NCI-H1436 (cell line): ENCODE measurements around the gene TMEM38B.

Experiments
- DNase-seq: peaks from one replicate; lab custom pipeline; 2025; lab: John Stamatoyannopoulos, UW

Gene TMEM38B, protein sequence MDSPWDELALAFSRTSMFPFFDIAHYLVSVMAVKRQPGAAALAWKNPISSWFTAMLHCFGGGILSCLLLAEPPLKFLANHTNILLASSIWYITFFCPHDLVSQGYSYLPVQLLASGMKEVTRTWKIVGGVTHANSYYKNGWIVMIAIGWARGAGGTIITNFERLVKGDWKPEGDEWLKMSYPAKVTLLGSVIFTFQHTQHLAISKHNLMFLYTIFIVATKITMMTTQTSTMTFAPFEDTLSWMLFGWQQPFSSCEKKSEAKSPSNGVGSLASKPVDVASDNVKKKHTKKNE

DNA sequence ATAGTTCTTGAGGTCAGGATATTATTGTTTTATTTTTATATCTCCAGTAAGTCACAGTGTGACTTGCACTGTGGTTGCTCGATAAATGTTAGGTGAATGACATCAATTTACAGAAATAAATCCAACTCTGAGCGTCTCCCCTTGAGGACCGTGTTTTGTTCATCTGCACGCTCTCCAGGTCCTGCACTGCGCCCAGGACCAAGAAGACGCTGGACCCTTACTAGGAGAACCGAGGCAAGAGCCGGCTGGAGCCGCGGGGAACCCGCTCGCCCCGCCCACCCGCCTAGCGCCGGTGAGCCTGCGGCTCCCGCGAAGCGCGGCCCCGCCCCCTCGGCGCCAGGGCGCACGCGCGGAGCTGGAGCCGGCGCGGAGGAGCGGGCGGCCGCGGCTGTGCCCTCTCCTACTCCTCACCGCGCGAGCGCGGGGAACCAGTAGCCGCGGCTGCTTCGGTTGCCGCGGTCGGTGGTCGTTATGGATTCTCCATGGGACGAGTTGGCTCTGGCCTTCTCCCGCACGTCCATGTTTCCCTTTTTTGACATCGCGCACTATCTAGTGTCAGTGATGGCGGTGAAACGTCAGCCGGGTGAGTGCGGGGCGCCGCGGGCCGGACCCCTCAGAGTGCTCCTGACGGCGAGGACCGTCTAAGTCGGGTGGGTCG is at the start of gene TMEM38B:
Gene TMEM38B, plus strand, starts transcription at position 352 of the 658 bp plus-strand sequence. Its CDS starts 120 bp downstream, at position 472.
- DNase-seq = peak; percentile 51

DNA sequence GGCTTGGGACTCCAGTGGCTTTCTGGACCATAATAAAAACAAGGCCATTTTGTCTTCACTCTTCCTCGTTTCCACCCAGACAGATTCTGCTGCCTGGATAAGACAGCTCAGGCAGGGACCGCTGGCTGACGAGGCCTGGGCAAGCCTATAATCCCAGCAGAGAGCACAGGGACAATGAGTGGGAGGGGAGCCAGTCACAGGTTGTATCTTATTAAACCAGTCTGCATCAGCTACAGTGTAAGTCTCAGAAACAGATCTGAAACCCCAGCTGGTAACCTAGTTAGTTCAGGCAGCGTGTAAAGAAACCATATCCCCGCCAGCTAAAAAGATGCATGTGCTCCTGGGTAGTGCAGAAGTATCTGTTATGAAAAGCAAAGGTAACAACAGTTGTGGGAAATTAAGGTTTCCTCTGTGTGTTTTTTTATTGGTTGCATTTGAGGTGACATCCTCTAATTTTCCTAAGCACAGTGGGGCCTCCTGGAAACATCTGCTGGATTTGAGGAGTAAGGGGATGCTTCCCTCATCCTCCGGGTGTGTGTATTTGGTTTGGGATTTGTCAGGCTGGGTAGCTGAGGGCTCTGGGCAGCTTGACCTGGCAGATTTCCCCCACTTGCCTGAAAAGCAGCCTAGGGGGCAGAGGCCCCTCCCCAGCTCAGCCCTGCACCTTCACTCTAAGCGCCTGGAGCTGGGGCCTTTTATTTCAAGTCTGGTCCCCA is 47.3 kb upstream of the TMEM38B start:
- DNase-seq = no peak

DNA sequence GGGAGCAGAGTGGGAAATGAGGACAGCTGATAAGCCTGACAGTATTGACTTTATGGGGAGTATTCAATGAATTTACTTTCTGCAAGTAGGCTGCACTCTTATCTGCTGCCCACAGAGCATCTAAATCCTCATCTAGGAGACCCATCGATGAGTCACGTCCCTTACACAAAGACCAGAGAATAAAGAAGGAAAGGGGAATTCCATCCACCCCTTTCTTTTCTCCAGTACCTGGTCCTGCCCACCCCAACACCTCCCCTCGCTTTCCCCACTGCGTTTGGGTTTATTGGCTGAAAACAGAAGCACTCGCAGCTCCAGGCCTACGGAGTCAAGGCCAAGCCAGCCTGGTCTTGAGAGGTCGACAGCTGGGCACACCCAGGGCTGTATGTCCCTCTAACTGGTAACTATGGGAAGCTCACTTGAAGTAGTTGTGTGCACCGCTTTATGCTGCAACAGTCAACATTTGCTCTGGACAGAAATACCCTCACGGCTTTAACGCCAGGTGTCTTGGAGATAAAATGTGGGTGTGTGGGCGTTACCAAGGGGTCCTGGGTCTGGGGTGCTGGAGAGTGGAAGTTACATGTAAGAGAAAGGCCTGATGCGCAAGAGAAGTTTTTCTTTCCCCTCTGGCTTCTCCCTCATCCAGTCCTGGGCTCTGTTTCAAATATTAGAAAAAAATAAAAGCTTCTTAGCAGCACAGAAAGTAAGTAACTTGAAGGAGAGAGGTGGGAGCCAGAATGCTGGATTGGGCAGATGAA is 46.6 kb upstream of the TMEM38B start:
- peak; percentile 77 for DNase-seq

DNA sequence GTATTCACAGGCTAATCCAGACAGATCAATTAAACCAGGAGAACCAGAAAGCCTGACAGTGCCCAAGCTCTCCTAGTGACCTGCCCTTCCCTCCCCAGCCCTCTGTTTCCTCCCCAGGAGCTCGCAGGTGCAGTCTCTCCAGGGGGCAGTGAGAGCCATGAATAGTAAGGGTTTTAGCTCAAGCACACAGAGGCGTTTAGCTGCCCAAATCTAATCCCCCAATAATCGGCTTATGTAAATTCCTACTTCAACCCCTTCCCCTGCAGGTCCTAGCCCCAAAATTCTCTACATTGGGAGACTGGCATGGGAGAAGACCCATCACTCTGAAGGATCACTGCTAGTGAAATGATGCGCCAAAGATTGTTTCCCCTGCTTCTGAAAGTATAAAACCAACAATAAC is 42.5 kb upstream of the TMEM38B start:
- DNase-seq = no peak

DNA sequence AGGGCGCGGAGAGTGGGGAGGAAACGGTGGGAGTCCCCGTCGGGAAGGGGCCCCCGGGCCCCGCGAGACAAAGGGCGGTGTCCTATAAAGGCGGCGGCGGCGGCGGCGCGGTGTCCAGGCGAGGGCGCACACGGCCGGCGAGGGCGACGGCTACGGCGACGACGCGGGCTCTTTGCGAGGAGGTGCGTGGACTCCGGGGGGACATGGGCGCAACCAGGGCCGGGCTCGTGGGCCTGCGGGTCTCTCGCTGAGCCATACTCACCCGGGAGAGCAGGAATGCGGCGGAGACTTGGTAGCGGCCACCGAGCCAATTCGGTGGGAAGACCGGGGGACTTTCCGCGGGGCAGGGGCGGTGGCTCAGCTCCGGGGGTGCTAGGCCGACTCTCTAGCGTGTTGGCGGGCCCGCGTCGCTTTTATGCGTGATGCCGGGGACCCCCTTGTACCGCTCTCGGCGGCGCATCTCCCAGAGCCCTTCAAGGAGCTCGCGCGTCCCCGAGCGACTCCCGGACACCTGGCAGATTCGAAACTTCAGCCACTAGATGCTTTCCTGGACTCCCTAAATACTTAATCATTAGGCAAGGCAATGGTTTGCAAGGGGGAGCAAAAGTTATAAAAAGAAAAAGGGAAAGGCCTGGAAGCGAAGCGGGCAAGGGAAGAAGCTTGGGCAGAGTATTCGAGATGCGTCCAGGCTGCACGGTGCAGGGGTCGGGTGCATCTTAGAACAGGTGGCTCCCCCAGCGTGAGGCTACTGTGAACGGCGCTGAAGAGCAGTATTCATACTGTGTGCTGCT is 38.0 kb upstream of the TMEM38B start:
- peak; percentile 26 for DNase-seq

DNA sequence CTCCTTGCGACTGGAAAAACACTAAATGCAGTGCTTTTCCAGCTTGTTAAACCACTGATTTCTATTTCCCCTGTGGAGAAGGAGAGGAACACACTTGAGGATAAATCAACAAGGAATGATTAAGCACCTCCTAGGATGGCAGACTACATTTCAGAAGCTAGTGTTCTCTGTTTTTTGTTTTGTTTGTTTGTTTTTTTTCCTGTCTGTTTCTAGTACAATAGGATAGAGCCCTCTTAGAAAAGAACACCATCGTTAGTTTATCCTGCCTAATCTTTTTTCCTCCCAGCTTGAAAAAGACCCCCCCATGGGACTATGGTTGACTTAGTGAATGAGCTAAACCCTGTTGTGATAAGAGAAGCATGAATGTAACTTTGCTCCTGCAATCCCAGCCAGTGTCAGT is 36.0 kb upstream of the TMEM38B start:
- DNase-seq = no peak

DNA sequence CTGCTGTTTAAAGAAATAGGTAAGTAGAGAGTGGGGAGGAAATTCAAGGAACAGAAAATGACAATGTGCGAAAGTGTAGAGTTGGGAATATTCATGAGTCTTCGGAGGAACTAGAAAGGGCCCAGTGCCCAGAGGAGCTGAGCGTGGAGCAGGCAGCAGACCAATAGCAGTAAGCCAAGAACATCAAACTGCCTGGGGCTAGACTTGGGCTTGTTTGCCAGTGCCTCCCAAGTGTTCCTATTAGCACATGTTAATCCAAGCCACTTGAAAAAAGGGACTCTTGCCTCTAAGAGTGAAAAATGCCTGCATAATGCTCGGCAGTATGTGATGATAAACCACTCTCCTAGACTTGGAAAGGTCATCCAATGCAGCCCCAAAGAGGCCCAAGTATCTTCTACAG is 33.3 kb upstream of the TMEM38B start:
- DNase-seq = no peak

DNA sequence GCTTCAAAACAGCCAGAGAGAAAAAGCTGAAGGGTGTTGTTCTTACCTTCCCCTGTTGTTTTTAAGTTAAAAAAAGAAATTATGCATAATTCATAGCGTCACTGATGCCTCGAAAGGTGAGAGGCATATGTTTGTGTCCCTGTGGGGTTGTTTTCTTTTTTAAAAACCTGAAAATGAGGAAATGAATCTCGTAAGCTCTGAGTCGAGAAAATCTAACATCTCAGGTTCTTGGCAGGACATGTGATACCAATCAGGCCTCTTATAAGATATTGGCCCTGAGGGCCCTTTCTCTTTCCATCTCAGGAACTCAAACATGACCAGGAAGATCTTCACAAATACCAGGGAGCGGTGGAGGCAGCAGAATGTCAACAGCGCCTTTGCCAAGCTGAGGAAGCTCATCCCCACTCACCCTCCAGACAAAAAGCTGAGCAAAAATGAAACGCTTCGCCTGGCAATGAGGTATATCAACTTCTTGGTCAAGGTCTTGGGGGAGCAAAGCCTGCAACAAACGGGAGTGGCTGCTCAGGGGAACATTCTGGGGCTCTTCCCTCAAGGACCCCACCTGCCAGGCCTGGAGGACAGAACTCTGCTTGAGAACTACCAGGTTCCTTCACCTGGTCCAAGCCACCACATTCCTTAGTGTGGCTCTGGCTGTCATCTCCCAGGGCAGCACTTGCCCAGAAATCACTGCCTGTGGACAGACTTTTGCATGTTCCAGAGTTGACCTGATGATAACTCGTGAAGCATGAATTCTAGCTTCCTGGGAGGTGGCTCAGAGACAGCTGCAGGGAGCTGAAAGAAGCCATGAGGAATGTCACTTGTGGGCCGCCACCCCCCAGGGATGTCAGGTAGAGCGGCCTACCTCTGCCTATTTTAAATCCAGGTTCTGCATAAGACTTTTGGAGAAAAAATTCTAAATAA is 31.9 kb upstream of the TMEM38B start, which contains the start of gene TAL2:
Gene TAL2, plus strand, starts transcription at position 274 of the 921 bp plus-strand sequence. Its CDS starts 40 bp downstream, at position 314.
- no peak for DNase-seq

DNA sequence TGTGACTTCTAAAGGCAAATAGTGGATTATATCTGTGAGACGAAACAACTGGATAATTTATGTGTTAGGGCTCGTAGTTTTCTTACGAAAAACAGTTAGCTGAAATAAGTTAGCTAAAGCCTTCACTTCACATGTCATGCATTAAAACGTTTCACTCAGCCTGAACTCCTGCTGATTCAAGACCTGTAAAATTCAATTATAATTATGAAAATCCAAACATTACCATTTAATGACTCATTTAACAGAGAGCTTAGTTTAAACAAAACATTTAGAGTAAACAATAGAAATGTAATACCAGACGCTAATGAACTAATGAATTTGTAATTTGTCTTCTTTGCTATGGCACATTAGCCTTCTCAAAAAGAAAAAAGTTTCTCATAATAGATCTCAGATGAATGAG is 30.4 kb upstream of the TMEM38B start:
- DNase-seq = no peak

DNA sequence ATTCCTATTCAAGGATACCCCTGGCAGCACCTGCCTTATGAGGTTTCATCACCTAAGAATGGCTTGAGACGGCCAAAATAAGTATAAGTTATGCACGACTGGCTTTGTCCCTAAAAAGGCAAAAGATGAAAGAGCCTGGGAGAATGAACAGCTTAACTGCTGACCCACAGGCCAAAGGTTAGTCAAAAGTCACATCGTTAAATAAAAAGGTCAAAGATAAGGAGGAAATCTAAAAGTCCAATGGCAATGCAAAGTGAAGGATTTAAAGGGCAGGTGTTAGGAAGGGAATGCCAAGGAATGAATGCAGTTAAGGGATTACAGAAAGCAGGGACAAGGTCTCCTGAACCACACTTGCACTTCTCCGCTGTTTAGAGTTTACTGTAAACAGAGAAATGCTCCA is 26.5 kb upstream of the TMEM38B start:
- no peak for DNase-seq

DNA sequence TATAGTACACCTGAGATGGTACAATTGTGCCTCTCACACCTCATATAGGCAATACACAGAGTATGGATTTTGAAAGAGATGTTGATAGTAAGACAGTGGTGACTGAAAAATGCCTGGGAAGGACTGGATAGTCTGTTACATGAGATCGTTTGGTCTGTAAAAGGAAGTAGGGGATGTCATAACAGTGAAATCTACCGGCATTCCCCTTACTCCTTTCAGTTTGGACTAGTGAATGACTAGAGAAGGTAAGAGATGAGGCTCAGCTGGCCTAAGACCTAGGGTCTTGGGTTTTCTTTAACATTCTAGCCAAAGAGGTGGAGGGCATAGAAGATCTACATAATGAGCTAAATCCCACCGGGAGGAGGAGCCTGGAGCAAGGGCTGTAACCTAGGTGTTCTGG is 24.0 kb upstream of the TMEM38B start:
- DNase-seq = no peak

DNA sequence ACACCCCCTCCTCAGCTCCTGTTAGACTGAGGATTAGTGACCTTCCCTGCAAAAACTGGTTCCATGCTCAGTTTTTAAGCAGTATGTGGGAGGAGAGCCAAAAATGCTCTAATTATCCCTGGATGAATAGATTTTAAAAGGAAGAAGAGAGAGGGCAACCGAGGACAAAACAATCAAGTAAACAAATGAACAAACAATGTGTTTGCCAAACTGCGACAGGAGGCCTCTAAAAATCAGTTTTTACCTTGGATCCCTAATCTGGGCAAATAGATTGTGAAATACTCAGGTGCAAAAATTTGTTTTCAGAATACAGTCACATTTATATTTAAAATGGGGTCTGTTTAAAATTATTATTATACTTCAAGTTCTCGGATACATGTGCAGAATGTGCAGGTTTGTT is 23.6 kb upstream of the TMEM38B start:
- no peak for DNase-seq

DNA sequence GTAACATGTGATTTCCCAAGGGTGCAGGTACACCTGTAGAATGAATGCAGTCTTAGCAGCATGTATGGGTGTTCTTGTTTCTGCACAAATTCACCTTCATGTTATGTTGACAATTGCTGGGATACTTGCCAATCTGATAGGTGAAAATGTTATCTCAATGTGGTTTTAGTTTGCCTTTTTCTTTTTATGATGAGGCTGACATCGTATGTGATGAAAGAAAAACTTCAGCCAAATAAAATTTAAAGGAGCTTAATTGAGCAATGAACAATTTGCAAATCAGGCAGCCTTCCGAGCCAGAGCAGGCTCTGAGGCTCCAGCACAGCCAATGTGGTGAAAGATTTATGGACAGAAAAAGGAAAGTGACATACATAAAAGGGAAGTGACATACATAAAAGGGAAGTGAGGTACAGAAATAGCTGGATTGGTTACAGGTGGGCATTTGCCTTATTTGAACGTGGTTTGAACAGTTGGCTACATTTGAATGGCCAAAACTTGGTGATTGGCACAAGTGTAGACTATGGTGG is 21.6 kb upstream of the TMEM38B start:
- DNase-seq = no peak

DNA sequence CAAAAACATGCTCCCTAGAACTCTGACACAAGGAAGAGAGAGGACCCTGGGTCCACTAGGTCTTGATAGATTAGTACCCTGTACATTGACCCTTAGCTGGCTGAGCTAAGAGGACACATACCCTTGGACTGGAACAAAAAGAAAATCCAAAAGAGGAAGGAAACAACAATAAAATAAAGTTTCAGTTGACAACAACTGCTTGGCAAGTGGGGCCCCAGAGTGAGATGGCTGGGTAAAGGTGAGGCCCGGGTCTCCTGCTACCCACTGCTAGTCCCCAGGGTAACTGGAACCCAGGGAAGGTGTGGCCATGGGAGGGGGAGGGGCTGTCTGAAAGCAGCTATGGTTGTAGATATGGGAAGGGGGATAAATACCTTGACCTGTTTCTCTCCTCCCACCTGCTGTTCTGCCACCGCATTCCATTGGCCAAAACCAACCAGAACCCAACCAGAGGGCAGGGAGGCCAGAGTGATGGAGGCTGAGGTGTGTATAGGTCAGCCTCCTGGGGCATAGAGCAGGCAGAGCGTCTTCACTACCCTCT is 20.4 kb upstream of the TMEM38B start:
- DNase-seq = no peak

DNA sequence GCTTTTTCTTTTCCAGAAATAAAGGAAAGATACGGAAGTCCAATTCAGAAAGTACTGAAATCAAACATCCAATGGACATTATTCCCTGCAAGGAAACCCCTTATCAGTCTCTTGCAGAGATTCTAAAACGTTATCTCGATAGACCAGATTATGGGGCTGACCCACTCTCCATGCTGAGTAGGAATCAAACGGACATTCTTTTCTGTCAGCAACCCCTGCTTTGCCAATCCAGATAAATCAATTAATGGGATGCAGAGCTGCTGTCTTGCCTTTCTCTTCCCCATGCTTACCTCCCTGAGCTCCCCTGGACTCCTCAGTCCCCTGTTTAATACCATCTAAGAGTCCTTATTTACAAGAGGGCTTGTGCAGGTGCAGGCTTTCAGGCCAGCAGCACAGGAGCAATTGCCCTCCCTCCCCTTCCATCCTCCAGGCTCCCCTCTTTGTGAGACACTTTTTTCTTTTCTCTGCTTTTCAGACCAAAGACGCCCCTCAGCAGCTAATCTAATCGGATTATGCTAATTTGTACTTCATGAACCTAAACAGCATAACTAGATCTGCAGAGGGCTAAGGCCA is 17.9 kb upstream of the TMEM38B start:
- no peak for DNase-seq

DNA sequence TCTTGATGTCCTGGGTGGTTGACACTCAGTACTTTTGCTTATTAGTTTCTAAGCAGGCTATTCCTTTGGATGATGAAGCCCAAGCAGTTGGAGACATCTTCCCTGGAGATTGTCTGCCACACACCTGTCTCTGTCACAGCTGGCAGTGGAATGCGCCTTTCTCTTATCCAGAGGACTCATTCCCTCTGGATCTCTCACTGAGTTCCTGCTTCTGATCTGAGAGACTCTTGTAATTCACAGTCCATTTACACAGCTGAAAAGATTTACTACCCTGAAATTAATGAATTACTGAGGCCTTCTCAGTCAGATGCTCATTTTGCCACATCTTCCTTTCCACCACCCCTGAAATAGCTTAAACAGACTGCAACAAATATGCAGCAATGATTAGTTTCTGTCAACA is 16.2 kb upstream of the TMEM38B start:
- no peak for DNase-seq

DNA sequence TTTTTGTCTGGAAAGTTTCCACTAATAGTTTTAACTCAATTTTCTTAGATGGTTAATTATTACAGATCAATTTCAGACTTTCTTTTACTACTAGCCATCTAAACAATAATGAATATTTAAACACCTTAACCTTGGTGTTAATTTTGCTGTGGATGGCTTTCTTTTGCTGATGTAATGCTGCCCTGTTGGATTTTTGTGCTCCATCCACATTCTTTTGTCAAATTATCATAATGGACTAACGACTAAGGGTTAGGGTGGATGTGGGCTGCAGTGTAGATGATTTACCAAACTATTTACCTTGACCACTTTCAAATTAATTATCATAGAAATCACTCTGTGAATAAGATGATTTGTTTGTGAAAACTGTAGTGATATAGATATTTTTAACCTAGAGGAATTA is 15.6 kb upstream of the TMEM38B start:
- DNase-seq = no peak

DNA sequence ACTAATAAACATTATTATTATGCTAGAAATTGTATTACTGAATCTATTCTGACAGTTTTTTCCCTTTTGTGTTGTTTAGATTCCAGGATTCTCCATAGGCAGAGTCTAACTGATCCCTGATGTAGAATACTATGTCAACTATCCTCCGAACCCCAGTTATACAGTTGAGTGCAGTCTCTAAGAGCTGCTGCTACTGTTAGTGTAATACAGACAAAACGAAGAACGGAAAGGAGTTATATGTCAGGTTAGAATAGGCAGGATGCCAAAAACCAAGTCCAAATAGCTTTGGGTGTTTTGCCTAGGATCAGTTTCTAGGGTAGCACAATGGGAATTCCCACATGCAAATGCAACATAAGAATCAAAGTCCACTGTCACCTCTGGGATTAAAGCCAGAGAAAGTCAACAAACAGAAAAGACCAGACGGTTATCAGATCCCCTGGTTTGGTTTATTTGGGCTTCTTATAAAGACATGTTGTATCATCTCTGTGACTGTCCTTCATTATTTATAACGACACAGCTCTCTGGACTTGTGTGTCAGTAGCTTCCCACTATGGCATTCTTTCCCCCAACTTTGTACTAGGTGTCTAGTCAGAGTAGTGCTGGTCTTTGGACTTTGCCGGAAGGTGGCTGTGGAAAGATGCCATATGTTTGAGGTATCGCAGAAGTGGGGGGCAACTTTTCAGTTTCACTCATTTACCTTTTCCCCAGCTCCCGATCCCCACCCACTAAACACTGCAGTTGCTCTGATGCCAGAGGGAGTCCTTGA is 14.9 kb upstream of the TMEM38B start:
- no peak for DNase-seq

DNA sequence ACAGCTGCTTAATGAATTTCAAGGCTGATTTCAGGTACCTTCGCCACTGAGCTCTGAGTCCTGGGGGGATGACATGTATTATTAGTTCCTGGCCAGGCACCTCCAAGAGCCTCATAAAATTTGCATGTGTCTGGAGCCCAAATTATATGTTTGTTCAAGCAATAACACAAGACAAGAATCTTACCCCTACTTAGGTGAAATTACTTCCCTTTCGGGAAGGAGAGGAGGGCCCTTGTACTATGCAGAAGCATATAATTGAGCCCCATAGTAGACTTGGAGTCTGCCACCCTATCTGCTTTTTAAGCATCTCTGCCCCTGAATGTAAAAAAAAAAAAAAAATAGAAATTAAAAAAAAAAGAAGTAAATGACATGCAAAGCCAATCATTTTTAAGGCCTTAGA is 13.0 kb upstream of the TMEM38B start:
- DNase-seq = no peak
